HUES64 (cell line): ENCODE measurements around the gene GIPC3.

ENCODE experiments used
- H3K27ac ChIP-seq: 2 replicates; pipeline ENCODE4 v1.7.0; 2013; ENCODE audit warnings: low read depth, low read length, inconsistent platforms
- H3K27me3 ChIP-seq: 2 replicates; pipeline ENCODE4 v1.6.1; 2013; ENCODE audit warnings: mild to moderate bottlenecking, low read length; ENCODE audit not compliant: insufficient read depth
- H3K36me3 ChIP-seq: 2 replicates; pipeline ENCODE4 v1.6.1; 2013; ENCODE audit warnings: mild to moderate bottlenecking, low read length; ENCODE audit not compliant: insufficient read depth
- H3K4me1 ChIP-seq: 2 replicates; pipeline ENCODE4 v1.6.1; 2013; ENCODE audit warnings: mild to moderate bottlenecking, low read length, moderate library complexity; ENCODE audit not compliant: insufficient read depth
- H3K4me3 ChIP-seq: 2 replicates; pipeline ENCODE4 v1.5.1; 2013; ENCODE audit warnings: mild to moderate bottlenecking, low read length, moderate library complexity
- H3K9ac ChIP-seq: 2 replicates; pipeline ENCODE4 v1.6.1; 2013; ENCODE audit warnings: mild to moderate bottlenecking, low read depth, low read length
- H3K9me3 ChIP-seq: 2 replicates; pipeline ENCODE4 v1.6.1; 2013; ENCODE audit warnings: low read depth, low read length; ENCODE audit not compliant: insufficient read depth
- WGBS: fragments of 150-250, 120-280 bp; methylation state at CpG from one replicate; pipeline ENCODE4 v1.1.7; 2013; ENCODE audit warnings: missing lambda C conversion rate; 5-methylcytosine and 5-hydroxymethylcytosine counted together

The GIPC3 gene

GRCh38 chr19:3607303-3608078 lies 22.2 kb downstream of the GIPC3 start:
- Histone ChIP-seq H3K4me3 (peak overlapping the region; percentile 53), H3K4me1 (peaks cover 8% of the 10 kb centered on the region; the same call in 1 of the 2 replicates), H3K9ac (no peak overlapping the region), H3K36me3 (peaks cover 20% of the 10 kb centered on the region), H3K9me3 (no peaks in the 10 kb centered on the region), H3K27me3 (peaks cover 12% of the 10 kb centered on the region), H3K27ac (no peak overlapping the region)
- WGBS: 8% methylated on average over 22 of the region's 22 CpGs

GRCh38 chr19:3608079-3608641 lies 22.9 kb downstream of the GIPC3 start:
- H3K27ac ChIP-seq: no peak overlapping the region
- H3K4me3 ChIP-seq: peak overlapping the region; percentile 53; the same call in 1 of the 2 replicates
- H3K4me1 ChIP-seq: peaks cover 8% of the 10 kb centered on the region; the same call in 1 of the 2 replicates
- H3K36me3 ChIP-seq: peaks cover 22% of the 10 kb centered on the region
- 78% methylated on average over 3 of the region's 3 CpGs for WGBS
- peaks cover 12% of the 10 kb centered on the region for H3K27me3 ChIP-seq
- no peaks in the 10 kb centered on the region for H3K9me3 ChIP-seq
- H3K9ac ChIP-seq: no peak overlapping the region

- Histone ChIP-seq H3K27ac (no peak overlapping the region), H3K4me3 (no peak overlapping the region)
These were observed 23.6 kb downstream of the GIPC3 start for GRCh38 chr19:3608750-3609322.

GRCh38 chr19:3609779-3610719 lies 24.8 kb downstream of the GIPC3 start:
- Histone ChIP-seq H3K9ac (no peak overlapping the region), H3K36me3 (peaks cover 22% of the 10 kb centered on the region), H3K4me3 (no peak overlapping the region), H3K4me1 (peaks cover 8% of the 10 kb centered on the region; the same call in 1 of the 2 replicates), H3K9me3 (no peaks in the 10 kb centered on the region), H3K27ac (no peak overlapping the region), H3K27me3 (peaks cover 12% of the 10 kb centered on the region)
- 92% methylated on average over 24 of the region's 24 CpGs for WGBS

More at GRCh38 chr19:3608750-3609322, 23.6 kb downstream of the GIPC3 start:
- Histone ChIP-seq H3K27me3 (peaks cover 12% of the 10 kb centered on the region), H3K36me3 (peaks cover 22% of the 10 kb centered on the region), H3K4me1 (peaks cover 8% of the 10 kb centered on the region; the same call in 1 of the 2 replicates), H3K9ac (no peak overlapping the region), H3K9me3 (no peaks in the 10 kb centered on the region)
- WGBS: 89% methylated on average over 21 of the region's 21 CpGs

- Histone ChIP-seq H3K36me3 (peaks cover 22% of the 10 kb centered on the region), H3K27ac (no peak overlapping the region), H3K4me1 (peaks cover 8% of the 10 kb centered on the region; the same call in 1 of the 2 replicates), H3K27me3 (peaks cover 3% of the 10 kb centered on the region), H3K9me3 (no peaks in the 10 kb centered on the region), H3K4me3 (no peak overlapping the region), H3K9ac (no peak overlapping the region)
- 95% methylated on average over 41 of the region's 41 CpGs for WGBS
These were observed 25.8 kb downstream of the GIPC3 start for GRCh38 chr19:3610745-3611717.

- Histone ChIP-seq H3K4me1 (peaks cover 8% of the 10 kb centered on the region; the same call in 1 of the 2 replicates), H3K36me3 (peaks cover 22% of the 10 kb centered on the region), H3K9me3 (no peaks in the 10 kb centered on the region), H3K27ac (no peak overlapping the region), H3K9ac (no peak overlapping the region), H3K4me3 (no peak overlapping the region), H3K27me3 (no peaks in the 10 kb centered on the region)
- WGBS: 95% methylated on average over 36 of the region's 36 CpGs
These were observed 26.6 kb downstream of the GIPC3 start for GRCh38 chr19:3611841-3612240.

- Histone ChIP-seq H3K27me3 (no peaks in the 10 kb centered on the region), H3K4me1 (peaks cover 8% of the 10 kb centered on the region; the same call in 1 of the 2 replicates), H3K36me3 (peaks cover 22% of the 10 kb centered on the region), H3K4me3 (no peak overlapping the region), H3K27ac (no peak overlapping the region), H3K9ac (no peak overlapping the region), H3K9me3 (no peaks in the 10 kb centered on the region)
- 97% methylated on average over 33 of the region's 33 CpGs for WGBS
These were observed 27.1 kb downstream of the GIPC3 start for GRCh38 chr19:3612330-3612729.

- no peak overlapping the region for H3K27ac ChIP-seq
- no peak overlapping the region for H3K4me3 ChIP-seq
- no peaks in the 10 kb centered on the region for H3K9me3 ChIP-seq
- H3K36me3 ChIP-seq: peaks cover 22% of the 10 kb centered on the region
- H3K9ac ChIP-seq: no peak overlapping the region
- no peaks in the 10 kb centered on the region for H3K27me3 ChIP-seq
- 89% methylated on average over 79 of the region's 79 CpGs for WGBS
- 0 out of 2 replicates have a peak, but pooled peaks cover 4% of the 10 kb centered on the region for H3K4me1 ChIP-seq
These were observed 27.8 kb downstream of the GIPC3 start for GRCh38 chr19:3612901-3613741.

GRCh38 chr19:3613818-3614661 lies 28.8 kb downstream of the GIPC3 start:
- Histone ChIP-seq H3K4me1 (no peaks in the 10 kb centered on the region), H3K27ac (no peak overlapping the region), H3K9ac (no peak overlapping the region), H3K36me3 (peaks cover 22% of the 10 kb centered on the region), H3K4me3 (no peak overlapping the region), H3K27me3 (no peaks in the 10 kb centered on the region), H3K9me3 (no peaks in the 10 kb centered on the region)
- WGBS: 95% methylated on average over 39 of the region's 39 CpGs
